Lower leg skin (tissue), 3 donors: ENCODE data around the gene IL6R.

ENCODE experiments used
- CTCF ChIP-seq, 3 donors: fragments of 450-650 bp; IDR thresholded peaks; one replicate each; pipeline ENCODE4 v1.5.1; 2016; ENCODE audit warnings: antibody characterized with exemption in 3 of 3, mild to moderate bottlenecking in 3 of 3, moderate library complexity in 2 of 3
- POLR2A ChIP-seq, 2 donors: fragments of 450-650 bp; IDR thresholded peaks; one replicate each; pipeline ENCODE4 v1.6.1; 2016 to 2017; ENCODE audit warnings: antibody characterized with exemption in 2 of 2, mild to moderate bottlenecking in 1 of 2, moderate library complexity in 1 of 2

DNA sequence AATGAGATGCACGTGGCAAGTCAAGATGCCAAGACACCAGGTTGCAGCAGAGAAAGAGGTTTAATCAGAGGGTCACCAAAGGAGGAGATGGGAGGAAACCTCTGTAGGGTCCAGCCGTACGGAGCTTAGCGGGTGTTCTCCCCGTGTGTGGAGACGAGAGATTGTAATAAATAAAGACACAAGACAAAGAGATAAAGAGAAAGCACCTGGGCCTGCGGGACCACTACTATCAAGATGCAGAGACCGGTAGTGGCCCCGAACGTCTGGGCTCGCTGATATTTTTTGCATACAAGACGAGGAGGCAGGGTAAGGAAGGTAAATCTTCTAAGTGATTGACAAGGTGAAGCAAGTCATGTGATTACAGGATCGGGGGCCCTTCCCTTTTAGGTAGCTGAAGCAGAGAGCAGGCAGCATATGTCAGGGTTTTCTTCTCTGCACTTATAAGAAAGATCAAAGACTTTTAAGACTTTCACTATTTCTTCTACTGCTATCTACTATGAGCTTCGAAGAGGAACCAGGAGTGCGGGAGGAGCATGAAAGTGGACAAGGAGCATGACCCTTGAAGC, 55.6 kb downstream of the IL6R start:
- TF ChIP-seq POLR2A (IDR thresholded peaks at IDR 0.05), result no peak
- no peak for TF ChIP-seq CTCF (IDR thresholded peaks at IDR 0.05)
